ENCODE measurements around the gene GNAQ.

DNA sequence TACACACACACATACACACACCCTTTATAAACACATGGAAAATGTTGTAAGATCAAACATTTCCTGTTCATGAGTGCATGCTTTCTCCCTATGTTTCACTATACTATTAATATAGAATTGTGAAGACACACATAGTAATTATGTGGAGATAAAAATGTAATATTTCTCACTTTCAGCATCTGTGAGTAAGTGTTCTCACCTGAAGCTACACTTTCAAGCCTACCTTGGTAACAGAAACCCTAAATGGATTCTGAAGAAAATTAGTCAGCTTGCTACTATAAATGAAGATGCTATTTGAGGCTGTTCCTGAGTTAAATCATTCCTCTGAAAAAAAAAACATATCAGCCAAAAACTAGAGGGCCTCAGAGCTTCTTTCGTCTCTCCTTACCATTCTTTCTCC lies 302.4 kb downstream of the GNAQ start:
- TF ChIP-seq, protein P1, sequence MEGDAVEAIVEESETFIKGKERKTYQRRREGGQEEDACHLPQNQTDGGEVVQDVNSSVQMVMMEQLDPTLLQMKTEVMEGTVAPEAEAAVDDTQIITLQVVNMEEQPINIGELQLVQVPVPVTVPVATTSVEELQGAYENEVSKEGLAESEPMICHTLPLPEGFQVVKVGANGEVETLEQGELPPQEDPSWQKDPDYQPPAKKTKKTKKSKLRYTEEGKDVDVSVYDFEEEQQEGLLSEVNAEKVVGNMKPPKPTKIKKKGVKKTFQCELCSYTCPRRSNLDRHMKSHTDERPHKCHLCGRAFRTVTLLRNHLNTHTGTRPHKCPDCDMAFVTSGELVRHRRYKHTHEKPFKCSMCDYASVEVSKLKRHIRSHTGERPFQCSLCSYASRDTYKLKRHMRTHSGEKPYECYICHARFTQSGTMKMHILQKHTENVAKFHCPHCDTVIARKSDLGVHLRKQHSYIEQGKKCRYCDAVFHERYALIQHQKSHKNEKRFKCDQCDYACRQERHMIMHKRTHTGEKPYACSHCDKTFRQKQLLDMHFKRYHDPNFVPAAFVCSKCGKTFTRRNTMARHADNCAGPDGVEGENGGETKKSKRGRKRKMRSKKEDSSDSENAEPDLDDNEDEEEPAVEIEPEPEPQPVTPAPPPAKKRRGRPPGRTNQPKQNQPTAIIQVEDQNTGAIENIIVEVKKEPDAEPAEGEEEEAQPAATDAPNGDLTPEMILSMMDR (IDR thresholded peaks at IDR 0.05; ENCODE audit: low read depth, low read length), result no peak
- no peak for TF ChIP-seq POLR2A (IDR thresholded peaks at IDR 0.05; ENCODE audit: extremely low read depth, insufficient read length)
- TF ChIP-seq, protein P2, sequence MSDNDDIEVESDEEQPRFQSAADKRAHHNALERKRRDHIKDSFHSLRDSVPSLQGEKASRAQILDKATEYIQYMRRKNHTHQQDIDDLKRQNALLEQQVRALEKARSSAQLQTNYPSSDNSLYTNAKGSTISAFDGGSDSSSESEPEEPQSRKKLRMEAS (IDR thresholded peaks at IDR 0.05; ENCODE audit: low read depth, low read length), result no peak
